ENCODE measurements around the gene PIP5K1C. TPM values are rescaled to one million over a fixed set of nuclear protein-coding genes. Genes with fewer than 3 reads are reported as not detected.

The PIP5K1C gene
- total RNA-seq, 1 donor from 2014 or later, result 26.5 TPM

GRCh38 chr19:3720349-3720917 lies 20.2 kb upstream of the PIP5K1C start:
- TF ChIP-seq CTCF (IDR thresholded peaks at IDR 0.05; ENCODE audit: insufficient read depth, low read length, poor library complexity, severe bottlenecking), result no peak
- H3K27me3 ChIP-seq (ENCODE audit: control insufficient read depth, insufficient read depth, low read length), result peaks cover 34% of the 10 kb centered on the region
- no peak overlapping the region for H3K4me3 ChIP-seq (ENCODE audit: low read depth, low read length)
- DNase-seq (ENCODE audit: low read depth), result no peak
- no peaks in the 10 kb centered on the region for H3K36me3 ChIP-seq (ENCODE audit: control insufficient read depth, insufficient read depth, low read length)

- Histone ChIP-seq H3K4me3 (ENCODE audit: low read depth, low read length) (no peak overlapping the region), H3K27me3 (ENCODE audit: control insufficient read depth, insufficient read depth, low read length) (peaks cover 32% of the 10 kb centered on the region), H3K36me3 (ENCODE audit: control insufficient read depth, insufficient read depth, low read length) (no peaks in the 10 kb centered on the region)
- TF ChIP-seq CTCF (IDR thresholded peaks at IDR 0.05; ENCODE audit: insufficient read depth, low read length, poor library complexity, severe bottlenecking), result no peak
- DNase-seq (ENCODE audit: low read depth), result no peak
Measured at GRCh38 chr19:3719868-3720267, 19.6 kb upstream of the PIP5K1C start.

GRCh38 chr19:3716147-3716668 lies 15.9 kb upstream of the PIP5K1C start:
- H3K36me3 ChIP-seq (ENCODE audit: control insufficient read depth, insufficient read depth, low read length), result no peaks in the 10 kb centered on the region
- H3K4me3 ChIP-seq (ENCODE audit: low read depth, low read length), result no peak overlapping the region
- DNase-seq (ENCODE audit: low read depth), result no peak
- peaks cover 14% of the 10 kb centered on the region for H3K27me3 ChIP-seq (ENCODE audit: control insufficient read depth, insufficient read depth, low read length)
- TF ChIP-seq CTCF (IDR thresholded peaks at IDR 0.05; ENCODE audit: insufficient read depth, low read length, poor library complexity, severe bottlenecking), result no peak

GRCh38 chr19:3712663-3713611 lies 12.7 kb upstream of the PIP5K1C start:
- Histone ChIP-seq H3K27me3 (ENCODE audit: control insufficient read depth, insufficient read depth, low read length) (peaks cover 20% of the 10 kb centered on the region), H3K36me3 (ENCODE audit: control insufficient read depth, insufficient read depth, low read length) (no peaks in the 10 kb centered on the region), H3K4me3 (ENCODE audit: low read depth, low read length) (no peak overlapping the region)
- no peak for TF ChIP-seq CTCF (IDR thresholded peaks at IDR 0.05; ENCODE audit: insufficient read depth, low read length, poor library complexity, severe bottlenecking)
- DNase-seq (ENCODE audit: low read depth), result no peak

- no peak for DNase-seq (ENCODE audit: low read depth)
- Histone ChIP-seq H3K36me3 (ENCODE audit: control insufficient read depth, insufficient read depth, low read length) (no peaks in the 10 kb centered on the region), H3K4me3 (ENCODE audit: low read depth, low read length) (no peak overlapping the region), H3K27me3 (ENCODE audit: control insufficient read depth, insufficient read depth, low read length) (peaks cover 23% of the 10 kb centered on the region)
- TF ChIP-seq CTCF (IDR thresholded peaks at IDR 0.05; ENCODE audit: insufficient read depth, low read length, poor library complexity, severe bottlenecking), result no peak
Measured at GRCh38 chr19:3710265-3710812, 10.1 kb upstream of the PIP5K1C start.

Measured in kidney epithelial cell (primary cell).